Adipocyte (in vitro differentiated cells): ENCODE measurements around the gene SPAG8.

Experiments used
- DNase-seq: peaks from one replicate; pipeline ENCODE4 v3.0.0-alpha.2; 2015; ENCODE audit warnings: low read depth
- H3K27me3 ChIP-seq: replicated peaks from 2 replicates; pipeline ENCODE4 v1.7.0; 2013; ENCODE audit warnings: mild to moderate bottlenecking, low read length, moderate library complexity; ENCODE audit not compliant: control insufficient read depth, insufficient read depth
- H3K36me3 ChIP-seq: 2 replicates; pipeline ENCODE4 v1.7.0; 2013; ENCODE audit warnings: low read length, mild to moderate bottlenecking, moderate library complexity; ENCODE audit not compliant: control insufficient read depth, insufficient read depth, severe bottlenecking
- H3K4me1 ChIP-seq: 2 replicates; pipeline ENCODE4 v1.7.0; 2013; ENCODE audit warnings: mild to moderate bottlenecking, low read length, moderate library complexity; ENCODE audit not compliant: control insufficient read depth, insufficient read depth
- H3K4me3 ChIP-seq: 2 replicates; pipeline ENCODE4 v1.7.0; 2013; ENCODE audit warnings: mild to moderate bottlenecking, low read length, moderate library complexity
- H3K9ac ChIP-seq: 2 replicates; pipeline ENCODE4 v1.7.0; 2013; ENCODE audit warnings: mild to moderate bottlenecking, low read length, moderate library complexity
- H3K9me3 ChIP-seq: 2 replicates; pipeline ENCODE4 v1.7.0; 2013; ENCODE audit warnings: mild to moderate bottlenecking, low read length, moderate library complexity; ENCODE audit not compliant: control insufficient read depth

SPAG8 gene

GRCh38 chr9:35835216-35835632 is 23.2 kb upstream of the SPAG8 start:
- H3K9me3 ChIP-seq: no peaks in the 10 kb centered on the region
- peaks cover 24% of the 10 kb centered on the region for H3K4me1 ChIP-seq
- no peaks in the 10 kb centered on the region for H3K27me3 ChIP-seq
- H3K36me3 ChIP-seq: no peaks in the 10 kb centered on the region
- H3K4me3 ChIP-seq: no peak overlapping the region
- H3K9ac ChIP-seq: no peak overlapping the region
- DNase-seq: no peak

GRCh38 chr9:35834260-35835215 is 22.5 kb upstream of the SPAG8 start:
- Histone ChIP-seq H3K36me3 (no peaks in the 10 kb centered on the region), H3K4me1 (peaks cover 30% of the 10 kb centered on the region), H3K9ac (no peak overlapping the region), H3K27me3 (no peaks in the 10 kb centered on the region), H3K9me3 (no peaks in the 10 kb centered on the region), H3K4me3 (no peak overlapping the region)
- no peak for DNase-seq

GRCh38 chr9:35832814-35833213 is 20.8 kb upstream of the SPAG8 start:
- Histone ChIP-seq H3K27me3 (no peaks in the 10 kb centered on the region), H3K36me3 (no peaks in the 10 kb centered on the region), H3K4me1 (peaks cover 39% of the 10 kb centered on the region), H3K9ac (no peak overlapping the region), H3K4me3 (no peak overlapping the region), H3K9me3 (no peaks in the 10 kb centered on the region)
- no peak for DNase-seq

GRCh38 chr9:35831040-35831439 is 19.0 kb upstream of the SPAG8 start:
- no peak overlapping the region for H3K4me3 ChIP-seq
- H3K36me3 ChIP-seq: no peaks in the 10 kb centered on the region
- no peak for DNase-seq
- no peak overlapping the region for H3K9ac ChIP-seq
- H3K9me3 ChIP-seq: no peaks in the 10 kb centered on the region
- H3K4me1 ChIP-seq: peaks cover 50% of the 10 kb centered on the region
- H3K27me3 ChIP-seq: no peaks in the 10 kb centered on the region

- H3K4me3 ChIP-seq: peak overlapping the region; percentile 90
- H3K27me3 ChIP-seq: no peaks in the 10 kb centered on the region
- peak overlapping the region; percentile 80 for H3K9ac ChIP-seq
- H3K9me3 ChIP-seq: no peaks in the 10 kb centered on the region
- H3K4me1 ChIP-seq: peaks cover 46% of the 10 kb centered on the region
- no peaks in the 10 kb centered on the region for H3K36me3 ChIP-seq
- no peak for DNase-seq
Measured at GRCh38 chr9:35829764-35830096, 17.7 kb upstream of the SPAG8 start.

GRCh38 chr9:35829084-35829763 is 17.2 kb upstream of the SPAG8 start, which contains the start of gene TMEM8B:
TSS of gene TMEM8B (plus strand) at chr9:35829228. CDS start at chr9:35829448, 220 bp downstream.
- Histone ChIP-seq H3K4me3 (peak within 1 kb of the TSS; percentile 90), H3K36me3 (no peaks in the 10 kb centered on the region), H3K4me1 (peaks cover 43% of the 10 kb centered on the region), H3K9me3 (no peaks in the 10 kb centered on the region), H3K27me3 (no peaks in the 10 kb centered on the region), H3K9ac (peak within 1 kb of the TSS; percentile 92)
- peak; percentile 99 for DNase-seq

DNA sequence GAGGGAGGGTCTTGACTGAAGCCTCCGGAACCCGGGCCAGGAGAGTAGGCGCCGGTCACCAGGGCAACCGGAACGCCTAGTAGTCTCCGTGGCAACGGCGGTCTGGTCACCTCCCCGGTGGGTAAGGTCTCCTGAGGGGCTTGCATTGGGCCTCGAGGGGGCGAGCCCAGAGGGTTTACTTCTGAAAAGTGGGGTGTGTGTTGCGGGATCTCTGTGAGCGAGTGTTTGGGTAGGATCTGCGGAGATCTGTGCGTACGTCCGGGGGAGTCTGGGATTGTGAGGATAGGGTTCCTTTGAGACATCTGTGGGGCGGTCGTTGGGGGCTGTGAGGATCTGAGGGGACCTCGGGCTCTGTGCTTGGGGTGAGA is 16.6 kb upstream of the SPAG8 start, which contains the start of gene FAM221B:
TSS of gene FAM221B (minus strand) at position 17 of the 368 bp plus-strand sequence. CDS start 2,571 bp downstream, outside the sequence.
- Histone ChIP-seq H3K9me3 (no peaks in the 10 kb centered on the region), H3K27me3 (no peaks in the 10 kb centered on the region), H3K36me3 (no peaks in the 10 kb centered on the region), H3K4me3 (peak within 1 kb of the TSS; percentile 90), H3K4me1 (peaks cover 38% of the 10 kb centered on the region), H3K9ac (peak within 1 kb of the TSS; percentile 92)
- DNase-seq: no peak

DNA sequence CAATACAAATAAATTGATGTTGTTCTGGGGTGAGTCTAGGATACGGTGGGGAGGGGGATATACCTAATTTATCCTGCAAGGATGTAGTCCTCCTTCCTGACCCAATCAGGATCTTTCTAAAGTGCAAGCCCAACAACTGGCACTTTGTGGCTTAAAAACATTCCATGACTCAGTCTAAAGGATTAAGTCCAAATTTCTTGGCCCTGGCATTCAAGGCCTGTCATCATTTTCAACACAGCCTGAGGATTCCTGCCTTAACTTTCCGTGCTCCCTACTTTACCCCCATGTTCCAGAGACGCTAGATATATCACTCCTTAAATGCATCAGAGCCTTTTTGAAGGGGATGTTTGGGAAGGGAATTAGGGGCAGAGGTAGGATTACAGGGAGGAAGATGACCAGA is 15.4 kb upstream of the SPAG8 start:
- H3K4me1 ChIP-seq: peaks cover 35% of the 10 kb centered on the region
- peak; percentile 89 for DNase-seq
- no peaks in the 10 kb centered on the region for H3K9me3 ChIP-seq
- peak overlapping the region; percentile 44 for H3K9ac ChIP-seq
- no peaks in the 10 kb centered on the region for H3K36me3 ChIP-seq
- no peak overlapping the region for H3K4me3 ChIP-seq
- H3K27me3 ChIP-seq: no peaks in the 10 kb centered on the region

DNA sequence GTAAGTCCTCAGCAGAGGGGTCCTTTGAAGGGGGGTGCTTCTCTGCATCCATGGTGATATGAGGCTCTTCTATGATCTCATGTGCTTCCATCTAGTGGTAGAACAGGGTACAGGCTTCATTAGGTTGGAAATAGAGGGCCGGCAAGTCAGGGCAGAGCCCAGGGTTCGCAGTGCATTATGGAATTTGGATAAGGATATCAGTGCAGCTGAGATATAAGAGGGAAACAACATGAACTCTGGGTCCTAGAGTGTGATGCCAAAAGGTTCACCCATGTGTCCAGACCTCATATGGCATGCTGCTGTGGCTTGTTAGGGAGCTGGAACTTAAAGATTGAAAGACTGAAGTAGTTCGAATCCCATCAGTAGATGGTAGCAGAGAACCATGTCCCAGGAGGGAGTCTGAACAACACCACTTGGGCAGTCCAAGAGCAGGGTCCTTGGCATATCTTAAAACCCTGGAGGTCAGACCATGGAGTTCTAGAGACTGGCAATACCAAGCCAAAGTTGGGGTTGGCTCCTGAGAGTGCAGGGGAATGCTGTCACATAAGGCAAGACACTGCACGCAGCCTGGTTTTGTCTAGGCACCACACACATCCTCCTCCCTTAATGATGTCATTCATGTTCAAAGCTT is 14.1 kb upstream of the SPAG8 start:
- H3K9me3 ChIP-seq: no peaks in the 10 kb centered on the region
- H3K4me1 ChIP-seq: peaks cover 35% of the 10 kb centered on the region
- H3K27me3 ChIP-seq: no peaks in the 10 kb centered on the region
- H3K4me3 ChIP-seq: no peak overlapping the region
- H3K36me3 ChIP-seq: no peaks in the 10 kb centered on the region
- DNase-seq: peak; percentile 82
- H3K9ac ChIP-seq: peak overlapping the region; percentile 50

DNA sequence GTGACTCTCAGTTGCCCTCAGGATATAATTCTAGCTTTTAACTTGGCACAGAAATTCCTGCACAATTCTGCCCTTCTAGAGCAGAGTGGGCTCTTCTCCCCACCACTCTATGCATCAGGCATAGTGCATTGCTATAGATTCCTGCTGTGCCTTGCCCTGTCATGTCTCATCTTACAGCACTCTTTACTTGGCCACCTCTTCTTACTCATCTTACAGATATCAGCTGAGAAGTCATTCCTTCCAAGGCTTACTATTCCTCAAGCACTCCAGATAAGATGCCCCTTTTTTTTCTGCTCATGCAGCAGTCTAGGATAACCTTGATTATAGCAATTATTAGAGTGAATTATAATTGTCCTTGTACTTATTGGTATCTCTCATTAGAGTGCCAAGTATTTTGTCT is 10.9 kb upstream of the SPAG8 start:
- no peaks in the 10 kb centered on the region for H3K9me3 ChIP-seq
- no peak overlapping the region for H3K4me3 ChIP-seq
- H3K4me1 ChIP-seq: peaks cover 21% of the 10 kb centered on the region
- peak; percentile 7 for DNase-seq
- H3K36me3 ChIP-seq: no peaks in the 10 kb centered on the region
- H3K9ac ChIP-seq: no peak overlapping the region
- H3K27me3 ChIP-seq: no peaks in the 10 kb centered on the region

GRCh38 chr9:35820076-35820475 is 8.0 kb upstream of the SPAG8 start:
- peak; percentile 63 for DNase-seq
- Histone ChIP-seq H3K9ac (no peak overlapping the region), H3K36me3 (no peaks in the 10 kb centered on the region), H3K9me3 (no peaks in the 10 kb centered on the region), H3K4me1 (peaks cover 6% of the 10 kb centered on the region), H3K27me3 (no peaks in the 10 kb centered on the region), H3K4me3 (no peak overlapping the region)
